Inflammatory macrophage treated with lipopolysaccharide for 1 hour (primary cell): ENCODE data around the gene SMC2.
A peak's percentile ranks its signal among the peaks of the same experiment; 100 is the strongest.

Experiments
- DNase-seq, 2 donors: peaks; one replicate each; pipeline ENCODE4 v3.0.0-alpha.2; 2020 to 2022

Gene SMC2

DNA sequence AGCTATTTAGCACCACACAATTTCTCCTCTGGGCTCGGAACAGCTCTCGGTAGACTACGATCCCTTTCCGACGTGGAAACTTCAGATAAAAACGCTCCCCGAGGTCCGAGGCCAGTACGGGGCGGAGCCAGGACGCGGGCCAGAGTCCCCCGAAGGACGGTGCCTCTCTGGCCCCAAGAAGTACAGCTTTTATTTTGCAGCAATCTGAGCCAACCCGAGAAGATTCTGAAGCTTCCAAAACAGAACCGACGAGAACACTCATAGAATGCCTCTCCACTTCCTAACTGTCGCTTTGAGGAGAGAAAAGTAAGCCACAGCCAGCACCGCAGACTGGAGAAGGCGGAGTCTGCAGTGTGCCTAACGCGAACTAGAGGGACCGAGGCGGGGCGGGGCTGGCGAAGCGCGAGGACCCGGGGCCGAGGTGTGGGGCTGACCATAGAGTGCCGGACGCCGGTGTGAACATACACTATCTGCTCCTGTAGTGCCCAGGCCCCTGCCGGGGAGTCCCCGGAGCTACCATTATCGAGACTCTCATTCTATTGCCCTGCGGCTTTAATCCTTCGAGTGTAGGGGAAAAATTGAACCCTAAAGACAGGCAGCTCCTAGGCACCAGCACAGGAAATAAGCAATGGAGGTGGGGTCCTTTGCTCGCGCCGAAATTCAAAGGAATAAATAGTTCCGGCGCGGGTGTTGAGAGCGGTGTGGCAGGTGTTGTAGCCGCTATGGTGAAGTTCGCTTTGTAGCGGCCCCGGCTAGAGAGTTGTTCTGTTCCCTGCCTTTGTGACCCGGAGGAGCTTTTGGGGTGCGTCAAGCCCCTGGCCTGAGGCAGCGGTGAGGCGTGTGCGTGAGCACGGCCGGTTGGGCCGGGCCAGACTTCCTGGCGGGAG lies at the start of gene SMC2:
SMC2 (plus strand) TSS at position 663 of the 887 bp plus-strand sequence. CDS start 1,076 bp downstream, outside the sequence.
- peak; percentile 84 to 94 for DNase-seq

DNA sequence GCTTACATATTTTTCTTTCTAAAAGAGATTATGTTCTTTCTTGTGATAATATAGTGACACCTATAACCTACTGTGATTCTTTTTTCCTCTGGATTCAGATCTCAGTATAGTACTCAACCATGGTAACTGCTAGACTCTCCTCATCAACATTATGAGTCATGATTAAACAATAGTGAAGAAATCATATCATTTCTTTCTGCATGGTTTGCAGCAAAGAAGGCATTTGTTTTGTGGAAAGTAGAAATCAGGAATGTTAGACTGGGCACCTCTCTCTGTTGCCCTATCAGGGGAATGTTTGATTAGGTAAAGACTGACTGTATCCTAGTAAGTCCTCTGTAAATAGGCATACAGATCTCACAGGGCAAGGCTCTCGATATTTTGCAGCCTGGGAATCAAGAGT lies 25.6 kb upstream of the SMC2 start:
- DNase-seq: no peak

DNA sequence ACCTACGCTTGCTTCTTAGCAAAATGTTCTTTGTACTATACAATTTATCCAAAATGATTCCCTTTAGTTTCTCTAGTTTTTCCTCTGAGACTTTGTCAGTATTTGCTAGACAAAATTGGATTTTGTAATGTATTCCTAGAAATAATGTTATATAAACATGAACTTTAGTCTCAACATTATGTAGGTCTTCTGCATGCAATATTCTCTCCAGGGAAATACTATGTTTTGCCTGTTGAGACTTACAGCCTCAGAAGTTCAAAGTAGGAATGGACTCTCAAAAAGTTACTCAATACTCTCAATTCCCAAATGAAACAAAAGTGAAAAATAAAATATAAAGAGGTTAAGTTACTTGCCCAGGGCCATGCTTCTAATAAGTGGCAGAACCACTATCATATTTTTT lies 24.8 kb upstream of the SMC2 start:
- no peak for DNase-seq

DNA sequence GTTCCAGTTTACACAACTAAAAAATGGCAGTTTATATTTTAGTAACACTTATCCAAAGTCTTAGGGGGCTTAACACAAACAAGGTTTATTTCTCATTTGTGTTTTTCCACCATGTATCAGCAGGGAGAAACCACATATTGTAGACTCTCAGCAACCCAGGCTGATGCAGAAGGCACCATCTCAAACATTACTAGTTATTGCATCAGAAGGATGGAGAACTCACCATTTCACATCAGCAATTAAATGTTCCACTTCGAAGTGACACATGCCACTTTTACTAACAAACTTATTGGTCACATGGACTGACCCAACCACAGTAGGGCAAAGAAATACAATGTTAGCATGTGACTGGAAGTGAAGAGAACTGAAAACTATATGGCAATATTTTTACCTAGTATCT lies 22.5 kb upstream of the SMC2 start:
- no peak for DNase-seq

DNA sequence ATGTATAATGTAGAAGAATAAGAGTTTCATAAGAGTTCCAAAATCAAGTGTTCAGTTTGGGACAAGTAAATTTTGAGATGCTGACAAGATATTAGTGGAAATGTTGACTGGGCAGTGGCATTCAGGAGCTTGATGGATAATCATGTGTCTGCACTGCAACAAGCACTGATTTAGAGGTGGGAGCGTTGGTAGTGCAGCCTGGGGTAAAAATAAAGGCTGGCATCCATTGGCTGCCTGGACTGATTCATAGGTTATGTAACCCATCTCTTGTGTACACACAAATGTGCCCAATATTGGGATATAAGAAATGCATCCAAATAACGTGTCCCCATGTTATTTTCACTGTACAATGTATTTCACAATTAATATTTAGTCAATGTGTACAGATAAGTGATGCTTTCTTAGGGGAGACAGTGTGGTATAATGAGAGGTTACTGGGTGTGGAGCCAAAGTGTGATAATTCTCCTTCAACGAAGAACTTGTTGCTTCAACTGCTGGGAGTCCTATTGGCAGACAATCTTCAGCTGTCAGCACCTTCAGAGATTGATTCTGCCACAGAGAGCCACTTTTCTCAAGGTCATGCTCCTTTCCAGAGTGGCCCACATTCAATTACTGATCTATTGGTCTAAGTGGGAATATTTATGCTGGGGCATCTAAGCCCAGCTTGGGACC lies 20.9 kb upstream of the SMC2 start:
- no peak for DNase-seq

DNA sequence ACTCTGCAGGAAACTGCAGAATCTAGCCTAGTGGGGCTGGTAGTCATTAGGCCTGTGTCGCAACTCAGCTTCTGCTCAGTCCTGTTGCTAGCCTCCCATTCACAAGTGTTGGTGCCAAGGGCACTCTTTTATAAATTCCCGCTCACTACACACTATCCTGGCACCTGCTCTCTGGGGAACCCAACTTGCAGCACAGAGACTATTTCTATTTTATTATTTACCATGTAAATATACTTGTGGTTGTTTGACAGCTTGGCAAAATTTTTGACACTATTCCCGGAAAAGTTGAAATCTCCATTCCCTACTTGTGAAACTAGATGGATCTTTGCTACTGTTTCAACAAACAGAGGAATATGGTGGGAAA lies 20.4 kb upstream of the SMC2 start:
- no peak for DNase-seq

DNA sequence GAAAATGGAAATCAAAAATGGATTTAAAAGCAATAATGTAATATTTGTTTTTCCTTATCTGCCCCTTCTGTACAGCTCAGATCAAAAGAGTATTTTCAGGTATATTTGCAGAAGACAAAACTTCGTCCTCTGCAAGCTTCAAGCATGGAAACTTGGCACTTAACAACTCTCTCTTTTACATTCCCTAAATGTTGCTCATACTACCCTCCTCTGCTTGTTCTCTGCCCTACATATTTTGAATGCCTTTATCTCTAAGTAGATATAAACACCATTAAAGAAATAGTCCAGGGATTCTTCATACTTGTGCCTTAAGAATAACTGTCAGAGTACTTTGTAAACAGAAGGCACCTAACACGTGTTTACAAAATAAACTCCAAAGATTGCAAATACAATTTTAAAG lies 19.2 kb upstream of the SMC2 start:
- DNase-seq: no peak

DNA sequence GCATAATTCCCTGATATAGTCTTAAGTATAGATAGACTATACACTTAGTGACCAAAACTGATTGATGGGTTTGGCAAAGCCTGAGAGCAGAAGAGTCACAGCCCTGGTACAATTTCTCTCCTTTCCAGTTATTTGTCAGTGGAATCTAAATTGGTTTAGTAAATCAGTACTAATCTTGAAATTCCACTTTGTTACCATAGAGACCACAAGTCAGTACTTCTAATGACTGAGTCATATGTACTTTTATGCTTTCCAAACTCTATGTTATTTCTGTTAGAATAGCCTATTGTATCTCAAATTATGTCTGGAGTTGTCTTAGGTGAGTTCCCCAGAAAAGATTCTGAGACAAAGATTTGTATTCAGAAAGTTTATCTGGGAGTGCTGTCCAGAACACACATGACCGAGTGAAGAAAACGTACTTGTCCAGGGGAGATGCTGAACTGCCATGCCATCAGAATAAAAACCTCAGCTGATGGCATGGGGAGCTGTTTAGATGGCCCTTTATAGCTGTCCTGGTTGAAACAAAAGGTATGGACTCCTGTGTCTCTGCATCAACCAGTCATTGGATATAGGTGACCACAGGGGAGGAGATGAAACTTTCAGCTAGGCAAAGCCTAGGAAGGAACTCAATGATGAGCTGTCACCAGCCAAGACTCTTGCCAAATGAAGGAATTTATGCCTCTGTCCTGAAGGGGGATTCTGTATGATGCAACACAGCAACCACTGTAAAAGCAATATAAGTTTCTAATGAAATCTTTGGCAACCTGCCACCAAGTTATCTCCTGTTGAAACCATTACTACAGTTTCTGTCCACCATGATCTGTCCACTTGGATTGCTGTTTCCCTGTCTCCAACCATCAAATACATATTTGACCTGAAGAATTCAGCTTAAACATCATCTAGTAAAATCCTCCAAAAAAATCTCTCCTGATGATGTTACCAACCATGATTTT lies 18.0 kb upstream of the SMC2 start:
- DNase-seq: peak; percentile 32 to 37

DNA sequence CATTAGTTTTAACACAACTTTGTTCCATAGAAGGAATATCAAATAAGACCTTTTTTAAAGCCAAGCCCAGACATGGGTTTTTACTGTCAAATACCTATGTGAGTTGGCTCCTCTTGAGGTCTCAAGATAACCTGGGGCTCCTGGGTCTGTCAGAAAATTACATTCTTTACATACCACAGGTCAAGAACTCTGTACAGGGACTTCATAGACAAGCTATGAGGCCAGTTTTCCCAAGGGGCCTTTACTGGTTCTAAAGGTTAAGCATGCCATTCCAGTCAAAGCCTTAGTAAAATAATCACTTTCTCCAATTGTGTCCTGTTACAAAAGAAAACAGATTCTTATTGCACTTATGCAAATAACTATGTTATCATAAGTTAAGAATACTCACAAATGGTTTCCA lies 15.5 kb upstream of the SMC2 start:
- no peak for DNase-seq

DNA sequence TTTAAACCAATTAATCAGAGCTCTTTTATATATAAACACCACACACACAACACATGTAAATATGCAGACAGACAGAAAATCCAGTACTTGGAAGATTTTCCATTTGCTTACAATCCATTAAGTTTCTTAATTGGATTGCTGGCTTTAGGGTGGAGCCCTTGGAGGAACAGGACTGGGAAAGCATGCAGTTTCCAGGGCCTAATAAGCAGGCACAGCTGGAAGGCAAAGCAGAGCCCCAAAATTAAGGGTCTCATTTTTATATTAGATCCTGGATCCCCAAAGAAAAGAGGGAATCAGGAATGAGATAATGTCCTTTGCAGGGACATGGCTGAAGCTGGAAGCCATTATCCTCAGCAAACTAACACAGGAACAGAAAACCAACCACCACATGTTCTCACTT lies 13.1 kb upstream of the SMC2 start:
- DNase-seq: no peak

DNA sequence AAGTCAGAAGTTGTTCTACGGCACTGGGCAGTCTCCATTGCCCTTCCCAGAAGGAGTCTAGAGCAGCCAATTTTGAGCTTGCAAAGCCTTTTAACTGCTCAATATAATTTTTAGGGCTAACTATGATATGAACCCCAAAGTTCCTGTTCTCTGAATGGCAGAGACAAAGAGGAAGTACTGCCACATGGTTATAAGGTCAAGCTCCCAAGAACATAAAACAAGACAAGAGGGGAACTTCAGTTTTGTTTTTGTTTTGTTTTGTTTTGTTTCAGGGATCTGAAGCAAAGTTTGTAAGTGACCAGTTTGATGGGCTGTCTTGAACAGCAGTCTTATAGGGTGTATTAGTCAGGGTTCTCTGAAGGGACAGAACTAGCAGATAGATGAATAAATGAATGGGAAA lies 11.9 kb upstream of the SMC2 start:
- DNase-seq: peak; percentile 40 to 41

DNA sequence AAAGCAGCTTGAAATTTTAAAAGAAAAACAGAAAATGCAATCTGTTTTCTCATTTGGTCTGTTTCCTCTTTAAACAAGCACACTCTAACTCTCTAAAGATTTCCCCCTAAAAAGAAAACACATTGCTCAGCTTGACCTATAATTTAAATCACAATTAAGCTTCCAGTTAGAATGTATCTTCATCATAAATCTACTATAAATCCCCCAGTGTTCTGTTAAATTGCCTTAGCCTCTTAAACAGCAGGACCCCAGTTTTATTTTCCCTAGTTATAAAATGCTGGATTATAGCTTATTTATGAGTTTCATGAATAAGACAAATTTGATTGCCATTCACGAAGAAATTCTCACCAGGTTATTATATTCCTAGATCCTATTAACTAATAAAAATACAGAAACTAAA lies 8.6 kb upstream of the SMC2 start:
- no peak for DNase-seq

DNA sequence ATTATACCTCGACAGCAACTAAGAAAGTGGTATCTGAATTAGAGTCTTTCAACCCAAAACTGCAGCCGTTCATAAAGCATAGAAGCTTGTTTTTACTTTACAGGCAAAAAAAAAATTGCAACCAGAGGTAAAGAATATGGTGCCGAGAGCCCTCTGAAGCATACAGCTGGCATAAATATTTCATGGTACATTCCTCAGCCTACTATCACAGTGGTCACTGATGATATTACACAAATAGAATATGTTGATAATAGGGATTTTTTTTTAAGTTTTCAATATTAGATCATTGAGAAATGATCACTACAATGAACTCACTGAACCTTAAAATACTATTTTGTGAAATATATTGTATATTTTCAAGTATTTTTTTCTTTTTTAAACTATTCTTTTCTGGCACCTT lies 6.2 kb upstream of the SMC2 start:
- DNase-seq: no peak

DNA sequence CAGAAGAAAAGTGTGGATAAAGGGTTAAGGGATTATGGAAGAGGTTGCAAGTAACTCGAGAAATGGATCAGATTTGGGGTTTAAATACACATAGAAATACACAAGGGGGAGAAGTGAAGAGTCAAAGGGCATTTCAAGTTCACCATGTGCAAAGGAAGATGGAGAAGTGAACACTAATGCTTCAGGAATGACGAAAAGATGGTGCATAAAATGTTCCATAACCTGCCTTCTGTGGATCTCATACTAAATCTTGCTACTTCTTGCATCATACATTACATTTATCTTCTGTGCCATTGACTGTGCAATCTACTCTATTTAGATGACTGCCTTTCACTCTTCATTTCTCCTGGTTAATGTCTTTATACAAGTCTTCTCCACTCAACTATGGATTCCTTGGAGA lies 5.7 kb upstream of the SMC2 start:
- no peak for DNase-seq

DNA sequence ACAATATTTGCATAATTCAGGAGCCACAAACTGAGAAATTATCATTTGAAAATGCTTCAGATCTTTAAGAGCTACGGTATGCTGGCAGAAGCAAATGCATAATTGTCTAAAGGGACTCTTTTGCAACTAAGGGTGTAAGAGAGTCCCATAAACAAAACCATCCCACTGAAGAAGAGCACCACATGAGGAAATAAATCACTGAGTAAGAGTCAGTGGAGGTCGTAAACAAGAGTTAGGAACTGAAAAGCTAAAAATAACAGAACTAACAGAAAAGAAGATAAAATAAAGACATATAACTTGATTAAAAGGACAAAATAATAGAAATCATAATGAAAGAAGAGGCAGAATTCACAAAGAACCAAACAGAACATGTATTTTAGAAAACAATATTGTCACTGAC lies 3.5 kb upstream of the SMC2 start:
- DNase-seq: peak in 1 of 2 donors; percentile 1

DNA sequence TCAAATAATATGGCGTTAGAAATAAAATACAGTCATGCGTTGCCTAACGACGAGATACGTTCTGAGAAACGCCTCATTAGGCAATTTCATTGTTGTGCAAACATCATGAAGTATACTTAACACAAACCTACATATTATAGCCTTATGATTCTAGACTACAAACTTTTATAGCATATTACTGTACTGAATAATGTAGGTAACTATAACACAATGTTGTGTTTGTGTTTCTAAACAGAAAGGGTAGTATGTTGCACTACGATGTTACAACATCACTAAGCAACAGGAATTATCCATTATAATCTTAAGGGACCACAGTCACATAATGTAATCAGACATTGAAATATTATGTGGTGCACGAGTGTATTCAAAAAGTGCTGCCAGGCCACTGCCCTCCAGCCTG lies 3.0 kb upstream of the SMC2 start:
- peak; percentile 54 to 77 for DNase-seq

DNA sequence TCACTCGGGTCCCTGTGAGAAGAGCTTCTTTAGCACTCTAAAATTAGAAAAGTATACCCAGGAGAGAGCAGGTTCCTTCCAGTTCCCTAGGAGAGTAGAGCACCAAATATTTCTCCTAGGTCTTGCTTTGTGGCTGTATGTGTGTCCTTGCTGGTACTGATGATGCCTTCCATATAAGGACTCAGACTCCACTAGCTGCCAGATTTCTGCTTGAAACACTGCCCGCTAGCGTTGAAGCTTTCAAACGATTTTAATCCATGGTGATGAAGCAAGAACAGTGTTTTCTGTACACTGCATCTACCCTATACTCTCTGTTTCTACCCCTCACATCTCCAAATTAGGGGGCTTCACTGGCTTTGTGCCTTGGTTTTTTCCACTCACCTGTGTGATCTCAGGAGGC lies 2.4 kb upstream of the SMC2 start:
- peak; percentile 27 to 39 for DNase-seq

DNA sequence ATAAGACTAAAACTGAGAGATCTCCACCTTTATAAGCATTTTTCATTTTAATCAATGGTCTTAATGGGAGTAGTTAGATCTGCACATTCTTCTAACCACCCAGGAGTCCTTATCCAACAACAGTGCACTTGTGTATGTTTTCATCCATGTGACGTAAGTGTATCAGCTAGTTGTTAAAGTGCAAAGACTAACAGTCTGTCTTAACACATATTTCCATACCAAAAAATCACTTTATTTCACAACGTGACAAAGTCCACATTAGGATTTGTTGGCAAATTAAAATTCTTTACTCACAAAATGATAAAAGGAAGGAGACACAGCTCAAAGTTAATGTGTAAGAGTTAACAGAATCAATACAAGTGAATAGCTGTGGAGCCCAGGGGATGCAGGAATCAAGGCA lies 1.9 kb upstream of the SMC2 start:
- DNase-seq: no peak

DNA sequence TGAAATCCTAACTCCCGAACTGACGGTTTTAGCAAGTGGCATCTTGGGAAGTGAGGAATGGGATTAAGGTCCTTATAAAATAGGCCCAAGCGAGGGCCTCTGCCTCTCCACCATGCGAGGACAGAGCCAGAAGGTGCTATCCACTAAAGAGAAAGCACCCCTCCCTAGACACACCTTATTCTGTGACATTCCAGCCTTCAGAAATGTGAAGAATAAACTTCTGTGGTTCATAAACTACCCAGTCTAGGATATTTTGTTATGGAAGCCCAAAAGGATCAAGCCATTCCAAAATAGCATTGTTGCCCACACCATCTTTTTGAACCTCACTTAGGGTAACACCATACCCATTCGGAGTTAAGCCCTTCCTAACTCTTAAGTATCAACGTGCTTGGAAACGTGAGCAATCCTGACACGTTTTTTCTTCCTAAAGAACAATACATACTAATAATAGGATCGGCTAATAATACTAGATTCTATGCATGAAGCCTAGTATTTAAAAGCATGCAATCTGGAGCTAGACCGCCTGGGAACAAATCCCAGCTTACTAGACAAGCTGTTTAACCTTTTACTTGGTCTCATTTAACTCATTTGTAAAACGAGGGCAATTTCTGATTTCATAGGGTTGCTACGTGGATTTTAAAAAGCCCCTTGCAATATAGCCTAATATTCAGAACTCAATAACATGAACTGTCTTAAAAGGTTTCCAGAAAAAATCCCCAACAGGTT lies 1.1 kb upstream of the SMC2 start:
- no peak for DNase-seq

DNA sequence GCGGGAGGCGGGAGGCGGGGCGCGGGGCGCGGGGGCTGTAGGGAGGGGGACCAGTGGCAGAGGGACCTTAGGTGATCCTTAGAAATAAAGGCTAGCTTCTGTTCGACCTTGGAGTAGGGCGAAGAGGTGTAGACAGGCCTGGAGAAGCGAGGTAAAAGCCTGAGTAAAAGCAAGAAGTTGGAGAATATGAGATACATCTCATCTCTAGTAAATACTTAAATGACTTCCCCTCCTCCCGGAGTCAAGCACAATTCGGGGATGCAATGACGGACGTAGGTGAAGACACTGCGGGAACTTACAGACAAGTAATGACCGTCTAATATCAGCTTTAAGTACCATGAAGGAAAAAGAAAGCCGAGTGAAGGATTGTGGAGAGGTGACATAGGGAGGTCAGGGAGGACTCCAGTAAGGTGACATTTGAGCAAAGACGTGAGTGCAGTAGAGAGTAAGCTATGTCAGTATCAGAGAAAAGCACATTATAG lies 466 bp downstream of the SMC2 start:
- DNase-seq: peak in 1 of 2 donors; percentile 14

DNA sequence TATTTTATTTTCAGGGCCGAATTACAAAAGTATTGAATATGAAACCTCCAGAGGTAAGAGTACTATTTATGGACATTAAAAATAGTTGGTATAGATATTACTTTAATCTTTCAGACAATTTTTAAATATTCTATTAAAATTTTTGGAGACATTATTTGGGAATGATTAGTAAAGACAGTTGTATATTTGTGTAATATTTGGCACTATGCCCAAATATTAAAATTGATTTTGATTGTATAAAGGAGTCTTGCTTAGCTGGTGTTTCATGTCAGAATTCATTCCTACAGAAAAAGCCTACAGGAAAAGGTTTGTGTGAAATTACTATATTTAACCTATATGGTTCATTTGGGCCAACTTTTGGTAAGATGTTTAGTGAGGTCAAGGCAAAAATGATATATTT lies 5.5 kb downstream of the SMC2 start:
- no peak for DNase-seq

DNA sequence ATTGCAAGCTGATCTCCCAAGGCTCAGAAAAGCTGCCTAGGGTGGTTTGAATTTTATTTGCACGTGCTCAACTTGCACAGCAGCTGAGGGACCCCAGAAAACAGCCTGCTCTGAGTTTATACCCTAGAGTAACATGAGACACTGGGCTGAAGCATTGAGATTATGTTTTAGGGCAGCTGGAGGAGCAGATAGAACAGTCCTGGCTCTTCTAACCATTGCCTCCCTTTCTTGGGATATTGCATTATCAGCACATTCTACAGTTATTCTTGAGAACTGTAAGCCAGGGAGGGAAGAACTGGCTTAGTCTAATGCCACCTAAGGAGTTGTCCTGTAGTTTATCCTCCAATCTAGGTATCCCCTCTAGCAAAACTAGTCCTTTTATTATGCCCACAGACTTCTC lies 10.3 kb downstream of the SMC2 start:
- DNase-seq: no peak

DNA sequence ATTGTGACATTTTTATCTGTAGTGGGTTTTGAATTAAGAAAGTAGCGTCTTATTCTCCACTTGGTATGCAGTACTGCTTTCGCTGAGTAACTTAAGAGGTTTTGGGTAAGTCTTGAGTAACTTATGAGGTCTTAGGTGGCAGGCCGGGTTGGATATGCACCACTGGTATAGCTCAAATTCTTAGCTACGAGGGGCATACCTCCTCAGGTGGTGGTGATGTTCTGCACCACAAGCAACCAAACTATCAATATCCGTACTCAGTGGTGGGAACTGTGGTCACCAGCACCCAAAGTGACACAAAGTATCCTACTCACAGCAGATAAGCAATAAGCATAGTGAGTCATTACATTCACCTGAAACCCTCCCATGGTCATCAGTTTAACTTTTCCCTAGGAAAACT lies 13.7 kb downstream of the SMC2 start:
- no peak for DNase-seq
